Panc1 (cell line): Measurements from ENCODE around the gene TRAFD1.

Experiments used
- POLR2AphosphoS5 ChIP-seq: IDR thresholded peaks from 2 replicates; pipeline ENCODE4 v1.6.1; 2012; ENCODE audit warnings: mild to moderate bottlenecking, low read depth, low read length, moderate library complexity
- TCF7L2 ChIP-seq: IDR thresholded peaks from 2 replicates; pipeline ENCODE4 v1.6.1; 2011; ENCODE audit warnings: mild to moderate bottlenecking, low read depth, low read length, inconsistent platforms
- TF ChIP-seq, protein P1 (sequence below): fragments of 450-650 bp; IDR thresholded peaks from 2 replicates; pipeline ENCODE4 v1.5.1; 2017; ENCODE audit warnings: mild to moderate bottlenecking
- TF ChIP-seq, protein P2 (sequence below), 2 experiments: IDR thresholded peaks; 2 replicates each; pipeline ENCODE4 v1.6.1; 2011 to 2012; ENCODE audit warnings: low read depth in 2 of 2, control low read depth in 1 of 2, low read length in 1 of 2, mild to moderate bottlenecking in 1 of 2, moderate library complexity in 1 of 2; ENCODE audit not compliant: insufficient read depth in 1 of 2

DNA sequence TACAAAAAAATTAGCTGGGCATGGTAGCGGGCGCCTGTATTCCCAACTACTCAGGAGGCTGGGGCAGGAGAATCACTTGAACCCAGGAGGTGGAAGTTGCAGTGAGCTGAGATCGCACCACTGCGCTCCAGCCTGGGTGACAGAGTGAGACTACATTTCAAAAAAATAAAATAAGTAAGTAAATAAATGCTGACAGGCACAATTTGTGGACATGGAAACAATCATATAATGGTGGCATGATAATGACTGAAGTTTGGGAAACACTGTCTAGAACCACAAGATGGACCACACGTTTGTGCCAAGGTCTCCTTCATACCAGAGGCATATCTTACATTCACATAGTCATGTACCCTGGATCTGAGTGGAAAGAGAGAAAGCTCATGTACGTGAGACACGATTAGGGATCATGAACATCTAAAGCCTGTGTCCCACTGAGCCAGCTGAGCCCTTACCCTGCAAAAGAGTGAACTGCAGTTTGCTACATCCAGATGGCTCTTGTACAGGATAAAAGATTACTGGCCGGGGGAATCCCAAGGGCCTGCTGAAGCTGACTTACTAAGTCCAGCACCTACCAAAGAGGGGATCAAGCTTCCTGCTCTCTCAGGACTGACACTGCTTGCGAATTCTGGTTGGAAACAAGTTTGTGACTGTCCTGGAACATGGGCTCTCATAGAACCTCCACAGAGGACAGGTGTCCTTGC is 62.9 kb downstream of the TRAFD1 start:
- TF ChIP-seq, protein P1, sequence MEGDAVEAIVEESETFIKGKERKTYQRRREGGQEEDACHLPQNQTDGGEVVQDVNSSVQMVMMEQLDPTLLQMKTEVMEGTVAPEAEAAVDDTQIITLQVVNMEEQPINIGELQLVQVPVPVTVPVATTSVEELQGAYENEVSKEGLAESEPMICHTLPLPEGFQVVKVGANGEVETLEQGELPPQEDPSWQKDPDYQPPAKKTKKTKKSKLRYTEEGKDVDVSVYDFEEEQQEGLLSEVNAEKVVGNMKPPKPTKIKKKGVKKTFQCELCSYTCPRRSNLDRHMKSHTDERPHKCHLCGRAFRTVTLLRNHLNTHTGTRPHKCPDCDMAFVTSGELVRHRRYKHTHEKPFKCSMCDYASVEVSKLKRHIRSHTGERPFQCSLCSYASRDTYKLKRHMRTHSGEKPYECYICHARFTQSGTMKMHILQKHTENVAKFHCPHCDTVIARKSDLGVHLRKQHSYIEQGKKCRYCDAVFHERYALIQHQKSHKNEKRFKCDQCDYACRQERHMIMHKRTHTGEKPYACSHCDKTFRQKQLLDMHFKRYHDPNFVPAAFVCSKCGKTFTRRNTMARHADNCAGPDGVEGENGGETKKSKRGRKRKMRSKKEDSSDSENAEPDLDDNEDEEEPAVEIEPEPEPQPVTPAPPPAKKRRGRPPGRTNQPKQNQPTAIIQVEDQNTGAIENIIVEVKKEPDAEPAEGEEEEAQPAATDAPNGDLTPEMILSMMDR = no peak
- TF ChIP-seq, protein P2, sequence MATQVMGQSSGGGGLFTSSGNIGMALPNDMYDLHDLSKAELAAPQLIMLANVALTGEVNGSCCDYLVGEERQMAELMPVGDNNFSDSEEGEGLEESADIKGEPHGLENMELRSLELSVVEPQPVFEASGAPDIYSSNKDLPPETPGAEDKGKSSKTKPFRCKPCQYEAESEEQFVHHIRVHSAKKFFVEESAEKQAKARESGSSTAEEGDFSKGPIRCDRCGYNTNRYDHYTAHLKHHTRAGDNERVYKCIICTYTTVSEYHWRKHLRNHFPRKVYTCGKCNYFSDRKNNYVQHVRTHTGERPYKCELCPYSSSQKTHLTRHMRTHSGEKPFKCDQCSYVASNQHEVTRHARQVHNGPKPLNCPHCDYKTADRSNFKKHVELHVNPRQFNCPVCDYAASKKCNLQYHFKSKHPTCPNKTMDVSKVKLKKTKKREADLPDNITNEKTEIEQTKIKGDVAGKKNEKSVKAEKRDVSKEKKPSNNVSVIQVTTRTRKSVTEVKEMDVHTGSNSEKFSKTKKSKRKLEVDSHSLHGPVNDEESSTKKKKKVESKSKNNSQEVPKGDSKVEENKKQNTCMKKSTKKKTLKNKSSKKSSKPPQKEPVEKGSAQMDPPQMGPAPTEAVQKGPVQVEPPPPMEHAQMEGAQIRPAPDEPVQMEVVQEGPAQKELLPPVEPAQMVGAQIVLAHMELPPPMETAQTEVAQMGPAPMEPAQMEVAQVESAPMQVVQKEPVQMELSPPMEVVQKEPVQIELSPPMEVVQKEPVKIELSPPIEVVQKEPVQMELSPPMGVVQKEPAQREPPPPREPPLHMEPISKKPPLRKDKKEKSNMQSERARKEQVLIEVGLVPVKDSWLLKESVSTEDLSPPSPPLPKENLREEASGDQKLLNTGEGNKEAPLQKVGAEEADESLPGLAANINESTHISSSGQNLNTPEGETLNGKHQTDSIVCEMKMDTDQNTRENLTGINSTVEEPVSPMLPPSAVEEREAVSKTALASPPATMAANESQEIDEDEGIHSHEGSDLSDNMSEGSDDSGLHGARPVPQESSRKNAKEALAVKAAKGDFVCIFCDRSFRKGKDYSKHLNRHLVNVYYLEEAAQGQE (IDR thresholded peaks at IDR 0.05; ENCODE audit: insufficient read depth in 1 of 2, low read depth in 2 of 2, low read length in 1 of 2) = no peak
- TF ChIP-seq POLR2AphosphoS5 (no peak), TCF7L2 (no peak)
